HEK293T (cell line): ENCODE measurements around the gene MYH7.

Source experiments
- CTCF ChIA-PET: fragments of 350-600 bp; formaldehyde crosslinking; extraction: SDS; loops from one replicate; lab custom pipeline; 2021; ENCODE audit warnings: antibody characterized with exemption, inconsistent platforms; lab: Yijun Ruan, JAX
- POLR2A ChIA-PET: fragments of 350-600 bp; formaldehyde crosslinking; extraction: SDS; loops from one replicate; lab custom pipeline; 2020; ENCODE audit warnings: antibody characterized with exemption, inconsistent platforms; lab: Yijun Ruan, JAX
- DNase-seq: peaks from one replicate; pipeline ENCODE4 v3.0.0; 2012; ENCODE audit warnings: mixed read lengths; ENCODE audit errors: extremely low spot score
- ARNT ChIP-seq: fragments of 450-650 bp; IDR thresholded peaks from 2 replicates; pipeline ENCODE4 v1.6.1; 2017; ENCODE audit warnings: mild to moderate bottlenecking
- BHLHE40 ChIP-seq: fragments of 450-650 bp; IDR thresholded peaks from 2 replicates; pipeline ENCODE4 v1.6.1; 2016; ENCODE audit warnings: mild to moderate bottlenecking, moderate library complexity, borderline replicate concordance
- CTBP1 ChIP-seq: fragments of 450-650 bp; IDR thresholded peaks from 2 replicates; pipeline ENCODE4 v1.6.1; 2016; ENCODE audit warnings: borderline replicate concordance
- ELF4 ChIP-seq: fragments of 450-650 bp; IDR thresholded peaks from 2 replicates; pipeline ENCODE4 v1.6.1; 2017; ENCODE audit warnings: antibody characterized with exemption
- FOXA1 ChIP-seq: fragments of 450-650 bp; IDR thresholded peaks from 2 replicates; pipeline ENCODE4 v1.6.1; 2016; ENCODE audit warnings: mild to moderate bottlenecking
- FOXK2 ChIP-seq: fragments of 450-650 bp; IDR thresholded peaks from 2 replicates; pipeline ENCODE4 v1.6.1; 2016; ENCODE audit warnings: mild to moderate bottlenecking
- FOXM1 ChIP-seq: fragments of 450-650 bp; IDR thresholded peaks from 2 replicates; pipeline ENCODE4 v1.6.1; 2017; ENCODE audit warnings: mild to moderate bottlenecking, borderline replicate concordance
- HDGF ChIP-seq: fragments of 450-650 bp; IDR thresholded peaks from 2 replicates; pipeline ENCODE4 v1.6.1; 2017; ENCODE audit warnings: antibody characterized with exemption, borderline replicate concordance
- L3MBTL2 ChIP-seq: fragments of 450-650 bp; conservative IDR thresholded peaks from 2 replicates; pipeline ENCODE4 v1.6.1; 2016; ENCODE audit warnings: mild to moderate bottlenecking
- LEF1 ChIP-seq: fragments of 450-650 bp; IDR thresholded peaks from 2 replicates; pipeline ENCODE4 v1.6.1; 2017; ENCODE audit warnings: mild to moderate bottlenecking, borderline replicate concordance
- NFRKB ChIP-seq: fragments of 450-650 bp; IDR thresholded peaks from 2 replicates; pipeline ENCODE4 v1.6.1; 2016; ENCODE audit warnings: mild to moderate bottlenecking, moderate library complexity
- PKNOX1 ChIP-seq: fragments of 450-650 bp; IDR thresholded peaks from 2 replicates; pipeline ENCODE4 v1.6.1; 2016
- SP1 ChIP-seq: fragments of 450-650 bp; IDR thresholded peaks from 2 replicates; pipeline ENCODE4 v1.6.1; 2017
- SUZ12 ChIP-seq: fragments of 450-650 bp; IDR thresholded peaks from 2 replicates; pipeline ENCODE4 v1.6.1; 2016; ENCODE audit warnings: mild to moderate bottlenecking
- TARDBP ChIP-seq: fragments of 450-650 bp; IDR thresholded peaks from 2 replicates; pipeline ENCODE4 v1.6.1; 2016
- ZNF384 ChIP-seq: fragments of 450-650 bp; IDR thresholded peaks from 2 replicates; pipeline ENCODE4 v1.6.1; 2016

The MYH7 gene

GRCh38 chr14:23452237-23452636 lies 16.8 kb upstream of the MYH7 start:
- DNase-seq: no peak
- ChIA-PET POLR2A (no interaction called here), CTCF (interaction anchor here (0.6 kb wide), 1 partner anchor 27 kb away, joined by 3 read pairs; no protein-coding TSS in a partner anchor)
- TF ChIP-seq HDGF (no peak), NFRKB (no peak), CTBP1 (no peak), ELF4 (no peak), PKNOX1 (no peak), BHLHE40 (no peak), SUZ12 (no peak)

GRCh38 chr14:23450379-23450778 lies 14.9 kb upstream of the MYH7 start:
- ChIA-PET CTCF (no interaction called here), POLR2A (interaction anchor here (0.7 kb wide), 1 partner anchor 1375 kb away, joined by 3 read pairs; no protein-coding TSS in a partner anchor)
- no peak for TF ChIP-seq FOXM1
- no peak for TF ChIP-seq FOXK2
- no peak for TF ChIP-seq SUZ12
- TF ChIP-seq L3MBTL2: no peak
- no peak for TF ChIP-seq PKNOX1
- no peak for TF ChIP-seq ARNT
- TF ChIP-seq NFRKB: no peak
- no peak for TF ChIP-seq ZNF384
- TF ChIP-seq FOXA1: no peak
- TF ChIP-seq ELF4: no peak
- no peak for TF ChIP-seq SP1
- no peak for TF ChIP-seq HDGF
- no peak for TF ChIP-seq CTBP1
- TF ChIP-seq LEF1: no peak
- TF ChIP-seq TARDBP: no peak
- TF ChIP-seq BHLHE40: no peak
- DNase-seq: no peak

- ChIA-PET CTCF (interaction anchor here (1.1 kb wide), 1 partner anchor 29 kb away, joined by 3 read pairs; no protein-coding TSS in a partner anchor), POLR2A (no interaction called here)
- TF ChIP-seq ARNT (no peak), LEF1 (no peak), FOXM1 (no peak), PKNOX1 (no peak), TARDBP (no peak), CTBP1 (no peak), NFRKB (no peak), SP1 (no peak), FOXA1 (no peak), FOXK2 (no peak), L3MBTL2 (no peak), ZNF384 (no peak), BHLHE40 (no peak), SUZ12 (no peak), ELF4 (no peak), HDGF (no peak)
- DNase-seq: no peak
These were observed 13.9 kb upstream of the MYH7 start for GRCh38 chr14:23449314-23449713.

- no peak for DNase-seq
- POLR2A ChIA-PET: interaction anchor here (1.4 kb wide), 1 partner anchor 11 kb away, joined by 3 read pairs; no protein-coding TSS in a partner anchor
- CTCF ChIA-PET: no interaction called here
- no peak for TF ChIP-seq TARDBP
- TF ChIP-seq BHLHE40: no peak
- no peak for TF ChIP-seq ZNF384
- TF ChIP-seq FOXM1: no peak
- no peak for TF ChIP-seq NFRKB
- TF ChIP-seq CTBP1: no peak
- no peak for TF ChIP-seq HDGF
- no peak for TF ChIP-seq FOXA1
- TF ChIP-seq PKNOX1: no peak
- no peak for TF ChIP-seq L3MBTL2
- TF ChIP-seq SP1: no peak
These were observed 12.2 kb upstream of the MYH7 start for GRCh38 chr14:23447361-23448350.

- ChIA-PET CTCF (no interaction called here), POLR2A (no interaction called here)
- DNase-seq: peak; percentile 2
- TF ChIP-seq ZNF384: no peak
These were observed 10.9 kb upstream of the MYH7 start for GRCh38 chr14:23446291-23446851.

GRCh38 chr14:23445773-23446172 lies 10.3 kb upstream of the MYH7 start:
- DNase-seq: no peak
- ChIA-PET POLR2A (no interaction called here), CTCF (no interaction called here)
- TF ChIP-seq ARNT (no peak), PKNOX1 (no peak), CTBP1 (no peak), FOXK2 (no peak), NFRKB (no peak), ELF4 (no peak), ZNF384 (no peak), FOXA1 (no peak), SP1 (no peak)
